Globus pallidus (tissue), 1 donor: ENCODE data around the gene PML.
A peak's percentile ranks its signal among the peaks of the same experiment; 100 is the strongest.

ENCODE experiments used
- DNase-seq: peaks from one replicate; pipeline ENCODE4 v3.0.0-alpha.2; 2015; ENCODE audit warnings: low spot score

PML gene

GRCh38 chr15:73985101-73985873 lies 9.2 kb upstream of the PML start:
- DNase-seq: no peak

- no peak for DNase-seq
Measured at GRCh38 chr15:73986055-73986775, 8.3 kb upstream of the PML start.

- DNase-seq: no peak
Measured at GRCh38 chr15:73986776-73987056, 7.8 kb upstream of the PML start.

- DNase-seq: no peak
Measured at GRCh38 chr15:73987250-73987649, 7.3 kb upstream of the PML start.

GRCh38 chr15:73987681-73988444 lies 6.7 kb upstream of the PML start:
- no peak for DNase-seq

- DNase-seq: no peak
Measured at GRCh38 chr15:73988445-73988969, 6.0 kb upstream of the PML start.

GRCh38 chr15:73989001-73989798 lies 5.3 kb upstream of the PML start:
- no peak for DNase-seq

GRCh38 chr15:73990250-73991005 lies 4.1 kb upstream of the PML start:
- no peak for DNase-seq

GRCh38 chr15:73991260-73991659 lies 3.3 kb upstream of the PML start:
- DNase-seq: no peak

- peak; percentile 89 for DNase-seq
Measured at GRCh38 chr15:73991726-73992593, 2.6 kb upstream of the PML start, which contains the start of gene STOML1. TSS of gene STOML1 (minus strand) at chr15:73992295. CDS start at chr15:73992223, 72 bp downstream.

GRCh38 chr15:73992594-73992898 lies 2.0 kb upstream of the PML start:
- DNase-seq: no peak

- no peak for DNase-seq
Measured at GRCh38 chr15:73993211-73993994, 1.1 kb upstream of the PML start.

GRCh38 chr15:73994912-73995622 lies 551 bp downstream of the PML start:
- DNase-seq: no peak

- no peak for DNase-seq
Measured at GRCh38 chr15:73996267-73996666, 1.8 kb downstream of the PML start.

- peak; percentile 38 for DNase-seq
Measured at GRCh38 chr15:73996939-73997338, 2.4 kb downstream of the PML start.

GRCh38 chr15:73997986-73998385 lies 3.5 kb downstream of the PML start:
- DNase-seq: no peak

GRCh38 chr15:74006774-74007639 lies 12.5 kb downstream of the PML start:
- no peak for DNase-seq
